AG04449 (cell line): ENCODE data around the gene IL1RAPL1.

Source experiments
- CTCF ChIA-PET: fragments of 350-600 bp; formaldehyde crosslinking; extraction: SDS; loops from one replicate; lab custom pipeline; 2021; ENCODE audit warnings: antibody characterized with exemption; lab: Yijun Ruan, JAX
- POLR2A ChIA-PET: fragments of 400-600, 350-600 bp; formaldehyde crosslinking; extraction: SDS; loops from one replicate; lab custom pipeline; 2020; ENCODE audit warnings: antibody characterized with exemption, inconsistent platforms; lab: Yijun Ruan, JAX
- DNase-seq: peaks from one replicate; pipeline ENCODE4 v3.0.0-alpha.2; 2010; ENCODE audit warnings: low read depth, low spot score
- H3K4me3 ChIP-seq: 2 replicates; pipeline ENCODE4 v1.5.1; 2011; ENCODE audit warnings: low read depth, mild to moderate bottlenecking, control low read depth, low read length
- CTCF ChIP-seq: IDR thresholded peaks from one replicate; pipeline ENCODE4 v1.5.1; 2011; ENCODE audit warnings: mild to moderate bottlenecking, moderate library complexity, low read length, control low read depth, inconsistent platforms; ENCODE audit not compliant: insufficient read depth; ENCODE audit errors: missing control alignments

Gene IL1RAPL1

DNA sequence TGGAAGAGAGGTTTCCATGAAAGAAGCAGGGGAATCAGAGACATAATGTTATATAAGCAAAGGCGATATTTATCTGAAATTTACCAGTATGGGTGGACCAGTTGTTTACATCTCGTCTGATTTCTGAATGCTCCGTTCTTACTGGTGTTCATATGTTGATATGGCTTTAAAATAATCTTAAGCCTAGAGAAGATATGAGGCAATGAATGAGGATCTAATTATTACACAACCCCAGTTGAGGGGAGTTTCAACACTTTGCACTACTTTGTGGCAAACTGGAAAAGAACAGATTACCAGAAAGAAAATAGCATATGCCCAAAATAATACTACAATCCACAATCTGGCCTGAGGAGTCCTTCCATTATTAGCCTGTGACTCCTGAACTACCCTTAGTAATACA, 1364.8 kb downstream of the IL1RAPL1 start:
- no peak for TF ChIP-seq CTCF
- H3K4me3 ChIP-seq: no peak overlapping the region
- POLR2A ChIA-PET: no interaction called here
- DNase-seq: no peak
- CTCF ChIA-PET: no interaction called here

- no peak for TF ChIP-seq CTCF
- POLR2A ChIA-PET: no interaction called here
- no peak for DNase-seq
- no peak overlapping the region for H3K4me3 ChIP-seq
- CTCF ChIA-PET: no interaction called here
Measured at GRCh38 chrX:29962061-29962460, 1374.8 kb downstream of the IL1RAPL1 start.

DNA sequence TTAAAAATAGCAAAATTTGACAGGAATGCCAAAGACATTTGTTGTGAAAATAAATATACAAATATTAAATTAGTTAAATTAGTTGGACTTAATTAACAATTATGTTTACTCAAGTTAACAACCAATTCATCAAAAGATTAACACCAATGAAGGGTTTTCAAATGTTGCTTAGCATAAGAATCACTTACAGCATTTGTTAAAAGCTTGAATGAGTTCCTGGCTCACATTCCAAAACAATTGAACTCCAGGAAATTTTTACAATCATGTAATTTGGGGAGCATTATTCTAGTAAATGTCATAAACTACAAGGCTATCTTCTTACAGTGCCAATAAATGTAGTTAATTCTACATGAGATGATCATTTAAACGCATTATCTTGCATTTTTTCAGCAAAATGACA, 1378.4 kb downstream of the IL1RAPL1 start:
- no peak for DNase-seq
- POLR2A ChIA-PET: no interaction called here
- CTCF ChIA-PET: no interaction called here
- TF ChIP-seq CTCF: no peak
- no peak overlapping the region for H3K4me3 ChIP-seq

GRCh38 chrX:29992083-29992482, 1404.8 kb downstream of the IL1RAPL1 start:
- POLR2A ChIA-PET: no interaction called here

DNA sequence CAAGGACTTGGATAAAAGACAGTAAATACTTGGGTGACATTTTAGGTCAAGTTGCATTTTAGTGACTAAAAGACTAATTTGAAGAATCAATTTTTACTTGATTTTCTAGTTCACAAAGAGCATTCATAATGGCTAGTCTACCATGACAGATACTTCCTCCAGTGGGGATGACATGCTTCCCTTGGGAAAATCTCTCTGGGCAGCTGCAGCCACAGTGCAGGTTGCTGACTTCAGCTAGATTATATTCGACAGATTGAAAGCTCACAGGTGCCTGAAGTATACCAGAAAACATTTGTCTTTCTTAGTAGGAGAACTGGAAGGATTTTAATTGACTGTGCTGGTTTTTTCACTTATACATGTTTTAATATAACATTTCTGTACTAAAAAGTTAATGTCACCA, 1418.6 kb downstream of the IL1RAPL1 start:
- POLR2A ChIA-PET: no interaction called here
- H3K4me3 ChIP-seq: no peak overlapping the region
- no peak for DNase-seq
- TF ChIP-seq CTCF: no peak
- CTCF ChIA-PET: no interaction called here

More at GRCh38 chrX:29992083-29992482, 1404.8 kb downstream of the IL1RAPL1 start:
- CTCF ChIA-PET: no interaction called here
- TF ChIP-seq CTCF: no peak
- H3K4me3 ChIP-seq: no peak overlapping the region
- no peak for DNase-seq
